ENCODE measurements around the gene PLPP1. TPM values are rescaled to one million over a fixed set of nuclear protein-coding genes. Genes with fewer than 3 reads are reported as not detected.

The PLPP1 gene
- polyA plus RNA-seq, 3 donors, result 0.87 to 1.5 (median 0.98) TPM

DNA sequence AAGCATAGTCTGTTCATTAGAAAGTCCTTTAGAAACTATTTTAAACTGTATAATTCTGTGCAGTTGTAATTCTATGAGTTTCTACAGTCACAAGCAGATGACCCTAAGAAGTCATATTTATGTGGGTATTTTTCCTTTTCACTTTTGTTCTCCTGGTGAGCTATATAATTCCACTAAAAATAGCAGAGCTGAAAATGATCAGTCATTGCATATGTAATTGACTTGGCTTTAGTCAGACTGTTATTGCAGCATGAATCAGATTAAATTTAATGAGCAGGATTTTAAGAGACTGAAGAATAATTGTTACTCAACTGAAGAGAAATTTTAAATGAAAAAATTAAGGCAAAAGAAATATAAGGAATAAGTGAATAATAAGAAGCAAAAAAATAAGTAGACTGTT, 118.5 kb downstream of the PLPP1 start:
- no peaks in the 10 kb centered on the region for H3K79me2 ChIP-seq (ENCODE audit: insufficient read depth, low read length)
- H3K36me3 Mint-ChIP-seq, result peaks cover 60 to 62% of the 10 kb centered on the region in 2 donors
- H3K27me3 Mint-ChIP-seq (ENCODE audit: low read depth in 3 of 3), result no peaks in the 10 kb centered on the region

GRCh38 chr5:55415071-55415470, 119.7 kb downstream of the PLPP1 start:
- no peaks in the 10 kb centered on the region for H4K20me1 ChIP-seq (ENCODE audit: insufficient read depth, low read length)
- peaks cover 0 to 5% of the 10 kb centered on the region in 2 donors for H3K4me1 ChIP-seq (ENCODE audit: control insufficient read depth in 1 of 2, insufficient read depth in 2 of 2, low read length in 2 of 2)
- no peak overlapping the region for H3K4me3 Mint-ChIP-seq
- peaks cover 11% of the 10 kb centered on the region for H3K4me1 Mint-ChIP-seq
- no peak overlapping the region for H2AFZ ChIP-seq (ENCODE audit: insufficient read depth, low read depth, low read length, poor library complexity, severe bottlenecking)
- no peak overlapping the region for H3K9ac ChIP-seq (ENCODE audit: insufficient read depth, low read length, poor library complexity, severe bottlenecking)
- no peak overlapping the region for H3K27ac ChIP-seq (ENCODE audit: low read depth in 1 of 2, low read length in 2 of 2)
- no peaks in the 10 kb centered on the region for H3K27me3 Mint-ChIP-seq (ENCODE audit: low read depth in 3 of 3)
- H3K36me3 Mint-ChIP-seq, result peaks cover 58 to 59% of the 10 kb centered on the region in 2 donors
- H3K27ac Mint-ChIP-seq, result peak overlapping the region in 2 of 7 donors; percentile 20 to 46
- peaks cover 40 to 86% of the 10 kb centered on the region in 2 donors for H3K36me3 ChIP-seq (replicated peaks in 1 of 2; ENCODE audit: control insufficient read depth in 1 of 2, insufficient read depth in 2 of 2, low read length in 2 of 2)
- TF ChIP-seq CTCF (IDR thresholded peaks at IDR 0.05), result no peak
- no peaks in the 10 kb centered on the region for H3K79me2 ChIP-seq (ENCODE audit: insufficient read depth, low read length)
- H3K4me3 ChIP-seq (replicated peaks in 1 of 3; ENCODE audit: low read depth in 2 of 3, low read length in 3 of 3), result no peak overlapping the region
- H3K4me2 ChIP-seq (replicated peaks; ENCODE audit: extremely low read depth, low read length, poor library complexity, severe bottlenecking), result no peak overlapping the region
- intact Hi-C loops (cut with micrococcal nuclease), result no loop called here
- DNase-seq, result no peak
- H3K9me3 ChIP-seq (replicated peaks in 1 of 2; ENCODE audit: control insufficient read depth in 1 of 2, insufficient read depth in 1 of 2, low read length in 2 of 2), result no peaks in the 10 kb centered on the region
- peaks cover 0 to 2% (median 0%) of the 10 kb centered on the region in 7 donors for H3K9me3 Mint-ChIP-seq
- H3K27me3 ChIP-seq (ENCODE audit: control insufficient read depth in 2 of 2, insufficient read depth in 2 of 2, low read length in 2 of 2), result no peaks in the 10 kb centered on the region

More for the DNA sequence above, 118.5 kb downstream of the PLPP1 start:
- intact Hi-C loops (cut with micrococcal nuclease), result no loop called here
- Histone ChIP-seq H2AFZ (ENCODE audit: insufficient read depth, low read depth, low read length, poor library complexity, severe bottlenecking) (no peak overlapping the region), H3K9me3 (replicated peaks in 1 of 2; ENCODE audit: control insufficient read depth in 1 of 2, insufficient read depth in 1 of 2, low read length in 2 of 2) (no peaks in the 10 kb centered on the region), H3K4me1 (ENCODE audit: control insufficient read depth in 1 of 2, insufficient read depth in 2 of 2, low read length in 2 of 2) (no peaks in the 10 kb centered on the region), H3K27ac (ENCODE audit: low read depth in 1 of 2, low read length in 2 of 2) (no peak overlapping the region), H4K20me1 (ENCODE audit: insufficient read depth, low read length) (no peaks in the 10 kb centered on the region), H3K4me3 (replicated peaks in 1 of 3; ENCODE audit: low read depth in 2 of 3, low read length in 3 of 3) (no peak overlapping the region), H3K36me3 (replicated peaks in 1 of 2; ENCODE audit: control insufficient read depth in 1 of 2, insufficient read depth in 2 of 2, low read length in 2 of 2) (peaks cover 51 to 91% of the 10 kb centered on the region in 2 donors), H3K27me3 (ENCODE audit: control insufficient read depth in 2 of 2, insufficient read depth in 2 of 2, low read length in 2 of 2) (no peaks in the 10 kb centered on the region), H3K4me2 (replicated peaks; ENCODE audit: extremely low read depth, low read length, poor library complexity, severe bottlenecking) (no peak overlapping the region), H3K9ac (ENCODE audit: insufficient read depth, low read length, poor library complexity, severe bottlenecking) (no peak overlapping the region)
- no peak overlapping the region for H3K27ac Mint-ChIP-seq
- no peak overlapping the region for H3K4me3 Mint-ChIP-seq
- TF ChIP-seq CTCF (IDR thresholded peaks at IDR 0.05), result no peak
- no peak for DNase-seq
- H3K4me1 Mint-ChIP-seq, result peaks cover 6% of the 10 kb centered on the region
- H3K9me3 Mint-ChIP-seq, result peaks cover 0 to 2% (median 0%) of the 10 kb centered on the region in 7 donors
